ENCODE results near the gene ESYT2.

The ESYT2 gene

GRCh38 chr7:158854681-158855081 is 25.4 kb upstream of the ESYT2 start:
- in situ Hi-C loops (cut with MboI; ENCODE audit: low sequenced_read_pairs, unreplicated experiment), result no loop called here
- no peak for TF ChIP-seq CTCF (IDR thresholded peaks at IDR 0.05; ENCODE audit: borderline replicate concordance, control extremely low read depth, extremely low read depth, insufficient read depth, missing control alignments)
- no peak for DNase-seq (ENCODE audit: low spot score)

- no peak for TF ChIP-seq CTCF (IDR thresholded peaks at IDR 0.05; ENCODE audit: borderline replicate concordance, control extremely low read depth, extremely low read depth, insufficient read depth, missing control alignments)
- in situ Hi-C loops (cut with MboI; ENCODE audit: low sequenced_read_pairs, unreplicated experiment), result no loop called here
- no peak for DNase-seq (ENCODE audit: low spot score)
Observed at GRCh38 chr7:158850545-158851102, 21.3 kb upstream of the ESYT2 start.

GRCh38 chr7:158849768-158850544 is 20.6 kb upstream of the ESYT2 start:
- in situ Hi-C loops (cut with MboI; ENCODE audit: low sequenced_read_pairs, unreplicated experiment), result no loop called here
- TF ChIP-seq CTCF (IDR thresholded peaks at IDR 0.05; ENCODE audit: borderline replicate concordance, control extremely low read depth, extremely low read depth, insufficient read depth, missing control alignments), result no peak
- DNase-seq (ENCODE audit: low spot score), result no peak

- no peak for TF ChIP-seq CTCF (IDR thresholded peaks at IDR 0.05; ENCODE audit: borderline replicate concordance, control extremely low read depth, extremely low read depth, insufficient read depth, missing control alignments)
- DNase-seq (ENCODE audit: low spot score), result no peak
- in situ Hi-C loops (cut with MboI; ENCODE audit: low sequenced_read_pairs, unreplicated experiment), result no loop called here
Observed at GRCh38 chr7:158849442-158849767, 20.1 kb upstream of the ESYT2 start.

GRCh38 chr7:158847451-158847866 is 18.1 kb upstream of the ESYT2 start:
- in situ Hi-C loops (cut with MboI; ENCODE audit: low sequenced_read_pairs, unreplicated experiment), result no loop called here
- DNase-seq (ENCODE audit: low spot score), result no peak
- no peak for TF ChIP-seq CTCF (IDR thresholded peaks at IDR 0.05; ENCODE audit: borderline replicate concordance, control extremely low read depth, extremely low read depth, insufficient read depth, missing control alignments)

- no peak for TF ChIP-seq CTCF (IDR thresholded peaks at IDR 0.05; ENCODE audit: borderline replicate concordance, control extremely low read depth, extremely low read depth, insufficient read depth, missing control alignments)
- DNase-seq (ENCODE audit: low spot score), result no peak
- in situ Hi-C loops (cut with MboI; ENCODE audit: low sequenced_read_pairs, unreplicated experiment), result no loop called here
Observed at GRCh38 chr7:158846304-158846703, 17.0 kb upstream of the ESYT2 start.

All from GM13976 (cell line).